GM18502 (cell line): Measurements from ENCODE around the gene DGKA.

ENCODE experiments used
- ATAC-seq: cut with Tn5 transposase; IDR thresholded peaks from one replicate; pipeline ENCODE4 v1.9.1; 2021; ENCODE audit warnings: mild to moderate bottlenecking; ENCODE audit not compliant: unreplicated experiment, poor library complexity

DGKA gene

GRCh38 chr12:55931317-55931779 lies 386 bp downstream of the DGKA start:
- ATAC-seq = no peak

GRCh38 chr12:55931780-55932550 lies 1.0 kb downstream of the DGKA start:
- no peak for ATAC-seq

DNA sequence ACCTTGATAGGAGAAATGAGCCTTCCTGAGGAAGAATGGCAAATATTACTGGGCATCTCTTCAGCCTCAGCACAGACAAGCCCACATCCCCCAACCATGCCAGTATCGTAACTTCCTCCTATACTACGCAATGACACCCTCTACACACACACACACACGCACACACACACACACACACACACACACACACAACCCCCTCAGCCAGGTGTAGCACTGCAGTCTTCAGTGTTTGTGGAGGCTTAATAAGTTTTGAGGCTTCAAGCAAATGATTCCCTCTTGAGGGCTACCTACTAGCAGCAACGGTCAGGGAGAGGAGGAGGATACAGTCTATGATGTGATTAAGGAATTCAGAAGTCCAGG lies 1.6 kb downstream of the DGKA start:
- no peak for ATAC-seq

DNA sequence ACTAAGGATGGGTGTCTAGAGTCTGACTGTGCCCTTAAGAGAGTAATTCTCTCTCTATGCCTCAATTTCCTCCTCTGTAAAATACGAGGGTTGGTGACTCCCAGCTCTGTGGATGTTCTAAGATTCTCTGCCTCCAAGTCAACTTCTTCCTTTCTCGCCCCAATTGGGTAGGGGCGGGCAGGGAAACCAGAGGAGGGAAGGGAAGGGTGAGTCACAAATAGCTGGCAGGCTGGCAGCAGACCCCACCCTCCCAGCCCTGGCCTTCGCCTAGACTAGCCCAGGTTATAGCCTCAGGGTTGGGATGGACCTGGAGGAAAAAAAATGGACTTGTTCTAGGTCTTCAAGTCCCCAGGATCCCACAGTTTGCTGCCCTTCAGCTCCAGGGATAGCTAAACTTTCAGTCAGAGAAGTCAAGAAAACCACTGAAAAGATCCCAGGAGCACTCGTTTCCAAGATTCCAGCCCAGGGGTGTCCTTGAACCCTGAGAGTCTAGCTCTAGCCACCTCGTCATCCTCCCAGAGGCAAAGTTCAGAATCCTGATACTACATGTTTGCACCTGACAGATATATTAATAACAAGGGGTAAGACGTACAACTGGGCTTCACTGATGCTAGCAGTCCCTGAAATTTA lies 2.3 kb downstream of the DGKA start:
- ATAC-seq = no peak

GRCh38 chr12:55933799-55934742 lies 3.1 kb downstream of the DGKA start:
- ATAC-seq = no peak

DNA sequence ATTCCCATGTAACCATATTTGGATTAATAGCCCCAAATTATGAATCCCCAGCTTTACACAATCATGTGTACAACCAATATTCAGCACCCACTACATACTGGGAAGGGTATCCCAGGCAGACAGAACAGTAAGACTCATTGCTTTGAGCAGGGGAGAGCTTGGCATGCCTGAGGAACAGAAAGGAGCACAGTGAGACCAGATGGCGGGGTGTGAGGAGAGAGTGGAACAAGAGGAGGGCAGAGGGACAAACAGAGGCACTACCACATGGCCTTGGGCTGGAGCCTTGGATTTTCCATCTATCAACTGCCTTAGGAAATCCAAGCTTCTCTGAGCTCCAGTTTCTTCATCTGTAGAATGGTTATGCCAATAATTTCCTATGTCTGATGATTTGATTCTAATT lies 3.8 kb downstream of the DGKA start:
- ATAC-seq = no peak

- no peak for ATAC-seq
These were observed 4.8 kb downstream of the DGKA start for GRCh38 chr12:55935738-55936151.

GRCh38 chr12:55937981-55938380 lies 7.0 kb downstream of the DGKA start:
- no peak for ATAC-seq

DNA sequence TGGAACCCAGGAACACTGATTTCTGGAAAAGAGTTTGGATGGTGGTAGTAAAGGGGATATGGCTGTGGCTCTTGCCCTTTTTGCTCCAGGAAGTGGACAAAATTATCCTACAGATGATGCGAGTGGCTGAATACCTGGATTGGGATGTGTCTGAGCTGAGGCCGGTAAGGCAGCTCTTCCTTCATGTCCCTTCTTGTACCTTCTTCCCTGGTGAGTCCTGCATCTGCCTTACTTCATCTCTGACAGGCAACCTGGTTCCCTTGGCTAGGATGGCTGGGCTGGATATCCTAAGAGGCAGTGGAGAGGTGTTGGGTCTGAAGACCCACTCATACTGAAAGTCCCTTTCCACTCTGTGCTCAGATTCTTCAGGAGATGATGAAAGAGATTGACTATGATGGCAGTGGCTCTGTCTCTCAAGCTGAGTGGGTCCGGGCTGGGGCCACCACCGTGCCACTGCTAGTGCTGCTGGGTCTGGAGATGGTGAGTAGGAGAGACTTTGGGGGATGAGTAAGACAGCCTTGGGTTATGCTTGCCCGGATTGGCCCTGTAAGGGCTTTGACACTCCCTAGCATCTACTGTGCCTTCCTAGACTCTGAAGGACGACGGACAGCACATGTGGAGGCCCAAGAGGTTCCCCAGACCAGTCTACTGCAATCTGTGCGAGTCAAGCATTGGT lies 8.0 kb downstream of the DGKA start:
- no peak for ATAC-seq

GRCh38 chr12:55940065-55940732 lies 9.2 kb downstream of the DGKA start:
- ATAC-seq = peak; percentile 97

DNA sequence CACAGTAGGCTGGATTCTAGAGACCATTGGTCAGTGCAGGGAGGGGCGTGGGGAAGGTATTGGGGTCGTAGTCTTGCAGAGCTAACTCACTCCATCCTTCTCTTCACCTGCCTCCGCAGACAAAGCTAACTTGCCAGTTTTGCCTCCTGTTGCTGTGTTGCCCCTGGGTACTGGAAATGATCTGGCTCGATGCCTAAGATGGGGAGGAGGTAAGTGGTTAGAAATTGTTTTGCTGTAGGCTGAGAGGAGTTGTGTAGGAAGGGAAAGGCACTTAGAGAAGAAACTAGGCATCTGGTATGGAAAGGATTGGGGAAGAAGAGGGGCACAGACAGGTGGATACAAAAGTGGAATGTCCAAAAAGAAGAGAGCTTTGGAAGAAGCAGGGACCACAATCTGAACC lies 11.1 kb downstream of the DGKA start:
- ATAC-seq = no peak

- ATAC-seq = no peak
These were observed 11.7 kb downstream of the DGKA start for GRCh38 chr12:55942577-55943136.

- ATAC-seq = no peak
These were observed 15.6 kb downstream of the DGKA start for GRCh38 chr12:55946553-55946952.

GRCh38 chr12:55955344-55955743 lies 24.4 kb downstream of the DGKA start:
- ATAC-seq = no peak

- no peak for ATAC-seq
These were observed 25.0 kb downstream of the DGKA start for GRCh38 chr12:55955800-55956508.

- ATAC-seq = no peak
These were observed 26.3 kb downstream of the DGKA start for GRCh38 chr12:55957106-55957859.

DNA sequence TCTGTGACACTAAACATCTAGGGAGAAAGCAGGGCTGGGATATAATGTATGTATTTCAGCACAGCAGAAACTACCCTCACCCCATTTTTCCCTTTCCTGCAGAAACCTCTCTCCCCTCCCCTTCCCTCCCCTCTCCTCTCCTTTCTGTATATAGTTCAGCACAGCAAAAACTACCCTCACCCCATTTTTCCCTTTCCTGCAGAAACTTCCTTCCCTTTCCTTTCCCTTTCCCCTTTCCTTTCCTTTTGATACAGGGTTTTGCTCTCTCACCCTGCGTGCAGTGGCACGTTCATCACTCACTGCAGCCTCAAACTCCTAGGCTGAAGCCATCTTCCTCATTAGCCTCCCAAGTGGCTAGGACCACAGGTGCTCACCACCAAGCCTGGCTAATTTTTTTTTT lies 32.8 kb downstream of the DGKA start:
- ATAC-seq = no peak

DNA sequence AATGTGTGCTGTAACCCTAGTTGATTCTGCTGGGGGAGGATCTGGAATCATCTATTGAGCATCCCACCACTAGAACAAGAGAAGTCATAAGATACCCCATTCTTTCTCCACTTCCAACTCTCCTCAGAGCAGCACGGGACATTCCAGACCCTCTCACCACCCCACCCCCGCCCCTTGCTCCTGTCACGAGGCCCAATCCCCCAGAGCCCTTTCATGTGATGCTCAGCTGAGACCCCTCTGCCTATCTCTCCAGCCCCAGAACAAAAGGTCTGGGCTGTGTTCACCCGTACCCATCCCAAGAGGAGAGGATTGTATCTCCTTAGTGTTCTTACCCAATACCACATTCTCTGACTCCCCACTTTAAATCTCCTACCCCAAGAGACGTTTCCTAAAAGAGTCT lies 34.3 kb downstream of the DGKA start:
- no peak for ATAC-seq
